ENCODE results near the gene CLK3. TPM values are rescaled to one million over a fixed set of nuclear protein-coding genes. Genes with fewer than 3 reads are reported as not detected.
A peak's percentile ranks its signal among the peaks of the same experiment; 100 is the strongest.
"Not testable (repeated sequence)": the region's sequence is repeated elsewhere in the genome, so short reads cannot be mapped to it uniquely, and the experiment has no call there.

The CLK3 gene
- total RNA-seq, 5 donors from 2014 or later (not counting 1 experiment from before 2014, with no cell fraction given) = 162 to 258 (median 180) TPM

DNA sequence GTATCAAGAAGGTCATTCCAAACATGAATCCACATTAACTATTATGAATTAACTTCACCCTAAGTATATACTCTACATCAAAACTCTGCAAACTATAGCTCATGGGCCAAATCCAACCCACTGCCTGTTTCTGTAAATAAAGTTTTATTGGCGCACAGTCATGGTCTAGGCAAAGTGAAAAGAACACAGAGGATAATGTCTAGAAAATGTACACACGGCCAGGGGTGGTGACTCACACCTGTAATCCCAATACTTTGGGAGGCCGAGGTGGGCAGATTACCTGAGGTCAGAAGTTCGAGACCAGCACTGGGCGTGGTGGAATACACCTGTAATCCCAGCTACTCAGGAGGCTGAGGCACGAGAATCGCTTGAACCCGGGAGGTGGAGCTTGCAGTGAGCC is 45.6 kb downstream of the CLK3 start:
- H3K36me3 ChIP-seq (ENCODE audit: control insufficient read depth in 2 of 2, extremely low read depth in 1 of 2, insufficient read depth in 1 of 2, low read length in 1 of 2); H3K27me3 ChIP-seq (replicated peaks in 1 of 2; ENCODE audit: control insufficient read depth in 2 of 2, extremely low read depth in 1 of 2, insufficient read depth in 2 of 2, low read length in 1 of 2); H3K4me1 ChIP-seq (ENCODE audit: control insufficient read depth in 1 of 2, extremely low read depth in 1 of 2, insufficient read depth in 2 of 2, low read length in 2 of 2); H3K9me3 ChIP-seq; H3K4me3 ChIP-seq (ENCODE audit: control insufficient read depth in 1 of 2, extremely low read depth in 1 of 2, low read length in 1 of 2); H3K36me3 Mint-ChIP-seq; H3K27ac Mint-ChIP-seq; H3K9me3 Mint-ChIP-seq; ATAC-seq (replicated peaks in 1 of 4); H3K27ac ChIP-seq (ENCODE audit: low read length); DNase-seq; CTCF ChIA-PET; H3K4me3 Mint-ChIP-seq; H3K27me3 Mint-ChIP-seq; POLR2A ChIA-PET: not testable (repeated sequence)
- H3K4me1 Mint-ChIP-seq = peaks cover 28 to 32% (median 32%) of the 10 kb centered on the region in 3 donors
- WGBS (ENCODE audit: insufficient coverage) = 90% methylated on average over 5 of the region's 8 CpGs

DNA sequence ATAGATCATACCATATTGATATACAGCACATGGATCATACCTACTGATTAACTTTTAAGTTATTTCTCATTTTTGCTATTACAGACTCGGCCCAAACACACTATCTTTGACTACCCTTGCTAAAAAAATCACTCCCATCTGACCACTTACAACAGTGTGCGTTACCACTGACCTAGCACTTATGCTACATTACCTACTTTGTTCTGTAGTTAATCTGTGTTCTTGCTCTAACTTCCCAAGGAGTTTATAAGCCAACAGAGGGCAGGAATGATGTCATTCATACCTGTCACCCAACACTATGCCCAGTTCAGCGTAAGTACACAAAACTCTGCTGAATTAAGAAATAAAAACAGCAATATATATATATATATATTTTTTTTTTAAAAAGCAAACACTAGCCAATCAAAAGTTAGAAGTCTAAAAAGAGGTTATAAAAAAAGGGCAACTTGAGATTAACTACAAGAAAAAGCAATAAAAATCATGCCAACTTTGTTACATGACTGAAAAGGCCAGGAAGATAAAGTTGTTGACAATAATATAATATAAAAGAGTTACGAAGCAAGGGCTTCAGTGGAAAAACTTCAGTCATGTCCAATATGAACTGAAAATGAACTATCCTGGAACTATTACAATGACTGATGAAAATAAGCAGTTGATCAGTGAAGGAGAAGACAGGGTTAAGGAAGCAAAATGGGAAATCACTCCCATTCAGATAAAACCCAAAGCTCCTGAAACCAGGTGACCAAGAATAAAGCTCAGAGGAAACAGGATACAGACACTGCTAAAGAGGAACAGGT is 46.6 kb downstream of the CLK3 start:
- POLR2A ChIA-PET = no interaction called here
- peaks cover 0 to 3% of the 10 kb centered on the region in 2 experiments for H3K4me1 ChIP-seq (ENCODE audit: control insufficient read depth in 1 of 2, extremely low read depth in 1 of 2, insufficient read depth in 2 of 2, low read length in 2 of 2)
- Mint-ChIP-seq H3K36me3 (peaks cover 14% of the 10 kb centered on the region), H3K27me3 (no peaks in the 10 kb centered on the region), H3K4me3 (no peak overlapping the region), H3K4me1 (peaks cover 29 to 38% (median 33%) of the 10 kb centered on the region in 3 donors), H3K27ac (peak overlapping the region in 1 of 2 donors; percentile 55), H3K9me3 (no peaks in the 10 kb centered on the region)
- CTCF ChIA-PET = no interaction called here
- H3K27ac ChIP-seq (ENCODE audit: low read length) = no peak overlapping the region
- no peak overlapping the region for H3K4me3 ChIP-seq (ENCODE audit: control insufficient read depth in 1 of 2, extremely low read depth in 1 of 2, low read length in 1 of 2)
- WGBS (ENCODE audit: insufficient coverage) = 40% methylated on average over 1 of the region's 4 CpGs
- no peak for DNase-seq
- no peaks in the 10 kb centered on the region for H3K27me3 ChIP-seq (replicated peaks in 1 of 2; ENCODE audit: control insufficient read depth in 2 of 2, extremely low read depth in 1 of 2, insufficient read depth in 2 of 2, low read length in 1 of 2)
- no peaks in the 10 kb centered on the region for H3K36me3 ChIP-seq (ENCODE audit: control insufficient read depth in 2 of 2, extremely low read depth in 1 of 2, insufficient read depth in 1 of 2, low read length in 1 of 2)
- H3K9me3 ChIP-seq = no peaks in the 10 kb centered on the region
- ATAC-seq (replicated peaks in 1 of 4) = no peak

DNA sequence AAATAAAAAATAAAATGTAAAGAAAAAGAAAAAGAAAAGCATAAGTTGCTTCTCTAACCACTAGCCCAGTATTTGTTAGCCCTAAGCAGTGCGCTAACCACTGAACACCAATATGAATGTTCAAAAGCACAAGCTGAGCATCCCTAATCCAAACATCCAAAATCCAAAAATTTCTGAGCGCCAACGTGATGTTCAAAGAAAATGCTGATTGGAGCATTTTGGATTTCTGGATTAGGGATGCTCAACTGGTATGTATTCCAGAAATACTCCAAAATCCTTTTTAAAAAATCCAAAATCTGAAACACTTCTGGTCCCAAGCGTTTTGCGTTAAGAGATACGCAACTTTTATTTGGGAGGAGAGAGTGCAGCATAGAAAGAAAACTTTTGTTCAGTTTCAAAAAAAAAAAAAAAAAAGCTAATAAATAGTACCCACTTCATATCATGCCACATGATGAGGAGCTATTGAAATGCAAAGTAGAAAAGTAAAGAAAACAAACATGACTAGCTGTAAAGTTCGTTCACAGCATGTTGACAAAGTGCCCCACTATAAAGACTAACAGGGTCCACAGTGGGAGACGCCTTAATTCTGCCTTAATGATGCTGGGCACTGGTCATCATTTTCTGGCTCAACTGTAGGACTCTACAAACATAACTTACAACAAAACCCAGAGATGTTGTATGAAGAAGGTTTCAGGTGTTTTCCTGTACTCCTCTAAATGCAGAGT is 47.8 kb downstream of the CLK3 start:
- Mint-ChIP-seq H3K27ac (no peak overlapping the region), H3K27me3 (no peaks in the 10 kb centered on the region), H3K9me3 (no peaks in the 10 kb centered on the region), H3K4me1 (peaks cover 26 to 31% (median 29%) of the 10 kb centered on the region in 3 donors), H3K36me3 (peaks cover 23% of the 10 kb centered on the region), H3K4me3 (no peak overlapping the region)
- H3K27me3 ChIP-seq (replicated peaks in 1 of 2; ENCODE audit: control insufficient read depth in 2 of 2, extremely low read depth in 1 of 2, insufficient read depth in 2 of 2, low read length in 1 of 2) = no peaks in the 10 kb centered on the region
- ATAC-seq (replicated peaks in 1 of 4) = no peak
- no peaks in the 10 kb centered on the region for H3K9me3 ChIP-seq
- peaks cover 0 to 3% of the 10 kb centered on the region in 2 donors for H3K36me3 ChIP-seq (ENCODE audit: control insufficient read depth in 2 of 2, extremely low read depth in 1 of 2, insufficient read depth in 1 of 2, low read length in 1 of 2)
- DNase-seq = no peak
- CTCF ChIA-PET = interaction anchor here (0.6 to 0.7 kb wide), 2 partner anchors 14 to 51 kb away, joined by 3 to 5 read pairs; no protein-coding TSS in a partner anchor
- peaks cover 0 to 3% of the 10 kb centered on the region in 2 experiments for H3K4me1 ChIP-seq (ENCODE audit: control insufficient read depth in 1 of 2, extremely low read depth in 1 of 2, insufficient read depth in 2 of 2, low read length in 2 of 2)
- no peak overlapping the region for H3K27ac ChIP-seq (ENCODE audit: low read length)
- H3K4me3 ChIP-seq (ENCODE audit: control insufficient read depth in 1 of 2, extremely low read depth in 1 of 2, low read length in 1 of 2) = no peak overlapping the region
- POLR2A ChIA-PET = no interaction called here
- 86% methylated on average over 2 of the region's 8 CpGs for WGBS (ENCODE audit: insufficient coverage)

DNA sequence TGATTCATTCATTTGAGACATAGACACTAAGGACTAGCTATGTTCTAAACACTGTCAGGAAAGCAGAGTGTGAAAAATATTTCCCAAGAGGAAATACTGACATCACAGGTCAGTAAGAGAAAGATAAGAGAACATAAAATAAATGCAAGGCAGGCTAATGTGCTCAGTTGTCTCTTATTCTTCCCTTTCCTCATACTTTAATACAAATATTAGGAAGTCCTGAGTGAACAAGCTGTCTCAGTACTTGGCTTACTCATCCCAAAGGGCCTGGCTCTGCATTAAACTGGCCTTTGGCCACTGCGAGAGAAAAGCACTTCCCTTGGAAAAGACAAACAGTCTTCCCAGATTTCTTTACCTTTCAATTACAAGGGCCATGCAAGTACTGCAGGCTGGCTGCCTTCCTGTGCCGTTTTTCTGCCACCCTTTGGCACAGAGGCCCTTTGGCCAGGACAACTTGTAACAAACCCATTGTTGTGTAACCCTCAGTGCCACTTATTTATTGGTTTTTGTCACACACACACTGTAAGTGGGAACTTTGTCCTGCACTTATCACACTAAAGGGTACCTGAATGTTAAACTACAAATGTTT is 48.5 kb downstream of the CLK3 start:
- peaks cover 0 to 3% of the 10 kb centered on the region in 2 experiments for H3K4me1 ChIP-seq (ENCODE audit: control insufficient read depth in 1 of 2, extremely low read depth in 1 of 2, insufficient read depth in 2 of 2, low read length in 2 of 2)
- H3K4me1 Mint-ChIP-seq = peaks cover 26 to 31% (median 29%) of the 10 kb centered on the region in 3 donors
- CTCF ChIA-PET = interaction anchor here (0.6 to 0.7 kb wide), 2 partner anchors 15 to 51 kb away, joined by 3 to 5 read pairs; no protein-coding TSS in a partner anchor
- no peaks in the 10 kb centered on the region for H3K27me3 Mint-ChIP-seq
- peaks cover 24% of the 10 kb centered on the region for H3K36me3 Mint-ChIP-seq
- DNase-seq (no peak), ATAC-seq (replicated peaks in 1 of 4) (no peak)
- no peaks in the 10 kb centered on the region for H3K9me3 Mint-ChIP-seq
- 95% methylated on average over 2 of the region's 2 CpGs for WGBS (ENCODE audit: insufficient coverage)
- H3K27me3 ChIP-seq (replicated peaks in 1 of 2; ENCODE audit: control insufficient read depth in 2 of 2, extremely low read depth in 1 of 2, insufficient read depth in 2 of 2, low read length in 1 of 2) = no peaks in the 10 kb centered on the region
- no peaks in the 10 kb centered on the region for H3K9me3 ChIP-seq
- POLR2A ChIA-PET = no interaction called here
- H3K4me3 ChIP-seq (ENCODE audit: control insufficient read depth in 1 of 2, extremely low read depth in 1 of 2, low read length in 1 of 2) = no peak overlapping the region
- no peak overlapping the region for H3K4me3 Mint-ChIP-seq
- no peak overlapping the region for H3K27ac ChIP-seq (ENCODE audit: low read length)
- H3K27ac Mint-ChIP-seq = no peak overlapping the region
- peaks cover 0 to 3% of the 10 kb centered on the region in 2 donors for H3K36me3 ChIP-seq (ENCODE audit: control insufficient read depth in 2 of 2, extremely low read depth in 1 of 2, insufficient read depth in 1 of 2, low read length in 1 of 2)

DNA sequence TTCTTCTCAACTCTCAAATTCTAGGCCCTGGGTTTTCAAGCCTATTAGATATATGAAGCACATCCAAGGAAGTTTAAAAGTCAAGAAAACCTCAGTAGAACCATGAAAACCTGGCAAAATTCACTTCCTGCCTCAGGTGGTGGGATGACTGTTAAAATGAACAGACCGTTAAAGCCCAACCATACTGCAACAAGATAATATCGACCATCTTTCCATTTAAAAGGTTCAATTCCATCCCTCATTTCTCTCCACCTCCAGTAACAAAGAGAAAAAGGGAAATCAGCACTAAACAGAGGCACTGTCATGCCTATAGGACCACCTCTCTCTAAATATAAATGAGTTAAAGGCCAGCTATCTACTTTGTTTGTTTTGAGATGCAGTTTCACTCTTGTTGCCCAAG is 49.0 kb downstream of the CLK3 start:
- Mint-ChIP-seq H3K36me3 (peaks cover 24% of the 10 kb centered on the region), H3K27ac (no peak overlapping the region), H3K27me3 (no peaks in the 10 kb centered on the region), H3K4me1 (peaks cover 26 to 31% (median 29%) of the 10 kb centered on the region in 3 donors), H3K9me3 (no peaks in the 10 kb centered on the region), H3K4me3 (no peak overlapping the region)
- CTCF ChIA-PET = no interaction called here
- Histone ChIP-seq H3K36me3 (ENCODE audit: control insufficient read depth in 2 of 2, extremely low read depth in 1 of 2, insufficient read depth in 1 of 2, low read length in 1 of 2) (peaks cover 0 to 5% of the 10 kb centered on the region in 2 donors), H3K9me3 (no peaks in the 10 kb centered on the region), H3K4me1 (ENCODE audit: control insufficient read depth in 1 of 2, extremely low read depth in 1 of 2, insufficient read depth in 2 of 2, low read length in 2 of 2) (peaks cover 0 to 3% of the 10 kb centered on the region in 2 experiments), H3K4me3 (ENCODE audit: control insufficient read depth in 1 of 2, extremely low read depth in 1 of 2, low read length in 1 of 2) (no peak overlapping the region), H3K27ac (ENCODE audit: low read length) (no peak overlapping the region), H3K27me3 (replicated peaks in 1 of 2; ENCODE audit: control insufficient read depth in 2 of 2, extremely low read depth in 1 of 2, insufficient read depth in 2 of 2, low read length in 1 of 2) (no peaks in the 10 kb centered on the region)
- ATAC-seq (replicated peaks in 1 of 4) (no peak), DNase-seq (no peak)
- 70% methylated on average over 2 of the region's 2 CpGs for WGBS (ENCODE audit: insufficient coverage)
- POLR2A ChIA-PET = no interaction called here

DNA sequence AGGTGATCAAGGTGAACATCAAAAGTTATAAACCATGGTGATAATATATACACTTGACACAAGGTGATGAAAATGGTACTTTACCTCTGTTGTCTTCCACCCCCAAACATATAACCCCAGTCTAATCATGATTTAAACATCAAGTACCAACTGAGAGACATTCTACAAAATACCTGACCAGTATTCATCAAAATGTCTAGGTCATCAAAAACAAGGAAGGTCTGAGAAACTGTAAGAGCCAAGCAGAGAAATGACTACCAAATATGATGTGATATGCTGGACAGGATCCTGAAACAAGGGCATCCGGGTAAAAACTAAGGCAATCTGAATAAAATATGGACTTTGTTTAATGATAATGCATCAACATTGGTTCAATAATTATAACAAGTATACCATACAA is 52.3 kb downstream of the CLK3 start:
- Histone ChIP-seq H3K9me3 (no peaks in the 10 kb centered on the region), H3K36me3 (ENCODE audit: control insufficient read depth in 2 of 2, extremely low read depth in 1 of 2, insufficient read depth in 1 of 2, low read length in 1 of 2) (peaks cover 0 to 23% of the 10 kb centered on the region in 2 donors), H3K27ac (ENCODE audit: low read length) (no peak overlapping the region), H3K4me3 (ENCODE audit: control insufficient read depth in 1 of 2, extremely low read depth in 1 of 2, low read length in 1 of 2) (no peak overlapping the region), H3K4me1 (ENCODE audit: control insufficient read depth in 1 of 2, extremely low read depth in 1 of 2, insufficient read depth in 2 of 2, low read length in 2 of 2) (peaks cover 0 to 3% of the 10 kb centered on the region in 2 experiments), H3K27me3 (replicated peaks in 1 of 2; ENCODE audit: control insufficient read depth in 2 of 2, extremely low read depth in 1 of 2, insufficient read depth in 2 of 2, low read length in 1 of 2) (no peaks in the 10 kb centered on the region)
- no peak overlapping the region for H3K4me3 Mint-ChIP-seq
- peaks cover 17 to 29% (median 28%) of the 10 kb centered on the region in 3 donors for H3K4me1 Mint-ChIP-seq
- CTCF ChIA-PET = no interaction called here
- no peak for ATAC-seq (replicated peaks in 1 of 4)
- POLR2A ChIA-PET = no interaction called here
- DNase-seq = no peak
- peaks cover 36% of the 10 kb centered on the region for H3K36me3 Mint-ChIP-seq
- no peaks in the 10 kb centered on the region for H3K9me3 Mint-ChIP-seq
- no peaks in the 10 kb centered on the region for H3K27me3 Mint-ChIP-seq
- H3K27ac Mint-ChIP-seq = no peak overlapping the region
- no CpG with 5 or more reads among the region's 1 CpG for WGBS (ENCODE audit: insufficient coverage)

Measured in T-cell (primary cell).